IPS-NIHi11 (cell line): ENCODE data around the gene FABP6.
"Not testable (repeated sequence)": the region's sequence is repeated elsewhere in the genome, so short reads cannot be mapped to it uniquely, and the experiment has no call there.

Source experiments
- DNase-seq: peaks from one replicate; pipeline ENCODE4 v3.0.0; 2012; ENCODE audit warnings: mixed read lengths, low spot score

The FABP6 gene

GRCh38 chr5:160221082-160221481, 8.2 kb upstream of the FABP6 start:
- DNase-seq = no peak

- no peak for DNase-seq
These were observed 2.3 kb upstream of the FABP6 start for GRCh38 chr5:160227012-160227411.

GRCh38 chr5:160230686-160231527, 1.6 kb downstream of the FABP6 start:
- no peak for DNase-seq

GRCh38 chr5:160231783-160232342, 2.6 kb downstream of the FABP6 start:
- no peak for DNase-seq

GRCh38 chr5:160233215-160233614, 3.9 kb downstream of the FABP6 start:
- DNase-seq = no peak

GRCh38 chr5:160235731-160236130, 6.4 kb downstream of the FABP6 start:
- DNase-seq = no peak

GRCh38 chr5:160237571-160238093, 8.3 kb downstream of the FABP6 start:
- peak; percentile 68 for DNase-seq

- DNase-seq = no peak
These were observed 11.0 kb downstream of the FABP6 start for GRCh38 chr5:160240350-160240749.

- DNase-seq = no peak
These were observed 12.8 kb downstream of the FABP6 start for GRCh38 chr5:160242145-160242544.

- no peak for DNase-seq
These were observed 16.3 kb downstream of the FABP6 start for GRCh38 chr5:160245506-160246086.

- not testable (repeated sequence) for DNase-seq
These were observed 20.3 kb downstream of the FABP6 start for GRCh38 chr5:160249570-160249969.

- DNase-seq = no peak
These were observed 20.9 kb downstream of the FABP6 start for GRCh38 chr5:160250226-160250625.

- no peak for DNase-seq
These were observed 21.5 kb downstream of the FABP6 start for GRCh38 chr5:160250826-160251225.

GRCh38 chr5:160251406-160252155, 22.3 kb downstream of the FABP6 start:
- no peak for DNase-seq

- DNase-seq = no peak
These were observed 23.6 kb downstream of the FABP6 start for GRCh38 chr5:160252916-160253315.

- no peak for DNase-seq
These were observed 24.1 kb downstream of the FABP6 start for GRCh38 chr5:160253441-160253840.

- DNase-seq = no peak
These were observed 25.4 kb downstream of the FABP6 start for GRCh38 chr5:160254706-160255105.

GRCh38 chr5:160259341-160259740, 30.0 kb downstream of the FABP6 start:
- DNase-seq = no peak

- DNase-seq = no peak
These were observed 30.9 kb downstream of the FABP6 start for GRCh38 chr5:160260006-160260775.

- DNase-seq = no peak
These were observed 31.8 kb downstream of the FABP6 start for GRCh38 chr5:160260881-160261815.
